SK-N-SH (cell line): ENCODE results near the gene ZFHX3. TPM values are rescaled to one million over a fixed set of nuclear protein-coding genes. Genes with fewer than 3 reads are reported as not detected.

Experiments
- CTCF ChIA-PET: fragments of 300-600, 350-600 bp; formaldehyde crosslinking; extraction: SDS; loops from one replicate; lab custom pipeline; 2021; lab: Yijun Ruan, JAX
- POLR2A ChIA-PET: fragments of 350-600 bp; sonication (Branson Sonifier 250); formaldehyde crosslinking; extraction: SDS; loops from one replicate; lab custom pipeline; 2020; ENCODE audit warnings: antibody characterized with exemption, inconsistent platforms; lab: Yijun Ruan, JAX
- DNase-seq: peaks from one replicate; pipeline ENCODE4 v3.0.0; 2012
- H2AFZ ChIP-seq: fragments of 200-600 bp; sonication (generic); 2 replicates; pipeline ENCODE4 v1.8.1; 2016; ENCODE audit warnings: antibody characterized with exemption, mild to moderate bottlenecking, low read depth
- H3F3A ChIP-seq: fragments of 200-600 bp; sonication (generic); replicated peaks from 2 replicates; pipeline ENCODE3; 2016; ENCODE audit warnings: antibody characterized with exemption, mild to moderate bottlenecking; ENCODE audit not compliant: insufficient read depth
- H3K27ac ChIP-seq, 2 experiments: fragments of 200-500 bp in 1 of 2; fragments of 200-600 bp in 1 of 2; sonication (Bioruptor generic) in 1 of 2; sonication (generic), shearing (Covaris generic) in 1 of 2; 2 replicates each; pipeline versions ENCODE4 v1.5.1 to v1.6.1; 2014 to 2016; ENCODE audit warnings: low read depth in 2 of 2, inconsistent platforms in 1 of 2, low read length in 1 of 2, mild to moderate bottlenecking in 1 of 2, mixed read lengths in 1 of 2
- H3K27me3 ChIP-seq: fragments of 200-600 bp; sonication (generic), shearing (Covaris generic); 2 replicates; pipeline ENCODE4 v1.6.1; 2016; ENCODE audit warnings: mixed run types; ENCODE audit not compliant: insufficient read depth
- H3K36me3 ChIP-seq, 2 experiments: fragments of 200-500 bp in 1 of 2; fragments of 200-600 bp in 1 of 2; sonication (Bioruptor generic) in 1 of 2; sonication (generic) in 1 of 2; replicated peaks in 1 of 2; 2 replicates each; pipeline versions ENCODE3 to v1.5.1; 2014 to 2016; ENCODE audit warnings: low read length in 1 of 2, mild to moderate bottlenecking in 1 of 2; ENCODE audit not compliant: insufficient read depth in 2 of 2, control insufficient read depth in 1 of 2
- H3K4me1 ChIP-seq, 2 experiments: fragments of 200-500 bp in 1 of 2; fragments of 200-600 bp in 1 of 2; sonication (Bioruptor generic) in 1 of 2; sonication (generic), shearing (Covaris generic) in 1 of 2; 2 replicates each; pipeline versions ENCODE4 v1.5.1 to v1.6.1; 2014 to 2016; ENCODE audit warnings: low read depth in 1 of 2, low read length in 1 of 2, mixed run types in 1 of 2; ENCODE audit not compliant: insufficient read depth in 2 of 2, control insufficient read depth in 1 of 2
- H3K4me2 ChIP-seq: fragments of 200-600 bp; sonication (generic), shearing (Covaris generic); 2 replicates; pipeline ENCODE4 v1.6.1; 2017; ENCODE audit warnings: mixed run types
- H3K4me3 ChIP-seq, 2 experiments: fragments of 200-500 bp in 1 of 2; fragments of 200-600 bp in 1 of 2; sonication (Bioruptor generic) in 1 of 2; sonication (generic), shearing (Covaris generic) in 1 of 2; 2 replicates each; pipeline versions ENCODE4 v1.5.1 to v1.8.1; 2014 to 2016; ENCODE audit warnings: low read depth in 2 of 2, inconsistent platforms in 1 of 2, low read length in 1 of 2, mild to moderate bottlenecking in 1 of 2, mixed read lengths in 1 of 2, moderate library complexity in 1 of 2
- H3K79me2 ChIP-seq: fragments of 200-600 bp; sonication (generic); 2 replicates; pipeline ENCODE4 v1.8.1; 2017; ENCODE audit warnings: mild to moderate bottlenecking; ENCODE audit not compliant: insufficient read depth
- H3K9ac ChIP-seq: fragments of 200-600 bp; sonication (generic); 2 replicates; pipeline ENCODE4 v1.6.1; 2017; ENCODE audit warnings: mixed run types
- H3K9me2 ChIP-seq: fragments of 200-600 bp; sonication (generic); 2 replicates; pipeline ENCODE4 v1.6.1; 2017; ENCODE audit warnings: mixed run types
- H3K9me3 ChIP-seq: fragments of 200-600 bp; sonication (generic); 2 replicates; pipeline ENCODE4 v1.6.1; 2017; ENCODE audit warnings: mixed run types, mild to moderate bottlenecking, moderate library complexity
- H4K20me1 ChIP-seq: fragments of 200-600 bp; sonication (generic); 2 replicates; pipeline ENCODE4 v1.6.1; 2017; ENCODE audit warnings: mild to moderate bottlenecking, mixed run types; ENCODE audit not compliant: insufficient read depth
- EP300 ChIP-seq, 2 experiments: IDR thresholded peaks; 2 replicates each; pipeline versions ENCODE4 v1.4.0 to v1.6.1; 2012; ENCODE audit warnings: borderline replicate concordance in 1 of 2, low read depth in 1 of 2, low read length in 1 of 2
- EZH2phosphoT487 ChIP-seq: fragments of 200-600 bp; sonication (generic); IDR thresholded peaks from 2 replicates; pipeline ENCODE4 v1.6.1; 2017; ENCODE audit warnings: low read depth, mixed run types, mild to moderate bottlenecking, antibody characterized with exemption, moderate library complexity, borderline replicate concordance
- GABPA ChIP-seq: IDR thresholded peaks from 2 replicates; pipeline ENCODE4 v1.4.0; 2012; ENCODE audit warnings: low read depth, mild to moderate bottlenecking
- IRF3 ChIP-seq: fragments of 150-350 bp; IDR thresholded peaks from 2 replicates; pipeline ENCODE4 v1.6.1; 2016; ENCODE audit warnings: mild to moderate bottlenecking, low read depth, low read length
- JUND ChIP-seq: IDR thresholded peaks from 2 replicates; pipeline ENCODE4 v1.4.0; 2012
- MEF2A ChIP-seq: IDR thresholded peaks from 2 replicates; pipeline ENCODE4 v1.4.0; 2012; ENCODE audit warnings: low read depth, borderline replicate concordance
- NRF1 ChIP-seq: IDR thresholded peaks from 2 replicates; pipeline ENCODE4 v1.6.1; 2012; ENCODE audit warnings: low read depth, mild to moderate bottlenecking, low read length
- PBX3 ChIP-seq: IDR thresholded peaks from 2 replicates; pipeline ENCODE4; 2012
- POLR2AphosphoS5 ChIP-seq: IDR thresholded peaks from 2 replicates; pipeline ENCODE4 v1.6.1; 2012; ENCODE audit warnings: low read depth, low read length
- SIN3A ChIP-seq: IDR thresholded peaks from 2 replicates; pipeline ENCODE4 v1.6.1; 2012; ENCODE audit warnings: low read depth, mild to moderate bottlenecking, low read length, moderate library complexity, borderline replicate concordance
- TCF12 ChIP-seq: IDR thresholded peaks from 2 replicates; pipeline ENCODE4 v1.4.0; 2012
- WGBS: methylation state at CpG from one replicate; pipeline ENCODE4 v1.1.6; 2017; ENCODE audit warnings: low lambda C conversion rate; 5-methylcytosine and 5-hydroxymethylcytosine counted together
- polyA plus RNA-seq, 3 experiments: library from polyadenylated mRNA; depleted of rRNA; stranded (reverse); fragments of >200 nt; gene quantifications; 2 replicates each; pipeline ENCODE4 v1.2.3, GENCODE V29; 2012

Gene ZFHX3
- polyA plus RNA-seq, 1 of the 3 experiments (the other 2 are of a cell fraction) = 2.0 TPM

- Histone ChIP-seq H3K9ac (peak overlapping the region; percentile 81), H3K27ac (peak overlapping the region in 1 of 2 experiments; percentile 75; a peak in 3 of 4 replicates), H3F3A (peaks cover 5% of the 10 kb centered on the region), H3K9me3 (no peaks in the 10 kb centered on the region), H3K9me2 (no peaks in the 10 kb centered on the region), H3K4me2 (peak overlapping the region; percentile 78)
- ChIA-PET CTCF (interaction anchor here (0.6 to 1.4 kb wide), 7 partner anchors 12 to 818 kb away, joined by 3 to 6 read pairs (median 4); no protein-coding TSS in a partner anchor), POLR2A (interaction anchor here (0.6 to 1.8 kb wide), 4 partner anchors 10 to 688 kb away, joined by 3 to 7 read pairs (median 4); no protein-coding TSS in a partner anchor)
- WGBS = 49% methylated on average over 4 of the region's 4 CpGs
- TF ChIP-seq POLR2AphosphoS5 (no peak), GABPA (no peak), IRF3 (no peak)
- TF ChIP-seq, all 33 proteins: peak for 0
- Histone ChIP-seq H2AFZ (no peak overlapping the region), H3K4me1 (peaks cover 0 to 28% of the 10 kb centered on the region in 2 experiments; a peak in 2 of 4 replicates), H3K27me3 (no peaks in the 10 kb centered on the region), H3K79me2 (peaks cover 54% of the 10 kb centered on the region), H3K36me3 (no peaks in the 10 kb centered on the region), H3K4me3 (peak overlapping the region in 1 of 2 experiments; percentile 69; a peak in 3 of 4 replicates), H4K20me1 (no peaks in the 10 kb centered on the region)
- no peak for DNase-seq
Observed at GRCh38 chr16:73060892-73061490, 13.1 kb upstream of the ZFHX3 start.

GRCh38 chr16:73059779-73060615 lies 12.1 kb upstream of the ZFHX3 start:
- Histone ChIP-seq H3F3A (peaks cover 13% of the 10 kb centered on the region), H4K20me1 (no peaks in the 10 kb centered on the region), H3K4me3 (peak overlapping the region; percentile 69 to 84), H3K9ac (peak overlapping the region; percentile 81), H3K4me1 (peaks cover 0 to 36% of the 10 kb centered on the region in 2 experiments; a peak in 2 of 4 replicates), H2AFZ (peak overlapping the region; percentile 26; the same call in 1 of the 2 replicates), H3K4me2 (peak overlapping the region; percentile 78), H3K9me3 (no peaks in the 10 kb centered on the region), H3K36me3 (no peaks in the 10 kb centered on the region), H3K79me2 (peaks cover 64% of the 10 kb centered on the region), H3K27ac (peak overlapping the region; percentile 74 to 75), H3K27me3 (no peaks in the 10 kb centered on the region), H3K9me2 (no peaks in the 10 kb centered on the region)
- 11% methylated on average over 9 of the region's 10 CpGs for WGBS
- DNase-seq = peak; percentile 52
- CTCF ChIA-PET = interaction anchor here (0.9 to 1.4 kb wide), 4 partner anchors 16 to 819 kb away, joined by 3 to 6 read pairs (median 4); no protein-coding TSS in a partner anchor
- POLR2A ChIA-PET = interaction anchor here (0.6 to 2.9 kb wide), 3 partner anchors 11 to 270 kb away, joined by 3 to 16 read pairs (median 6); no protein-coding TSS in a partner anchor
- TF ChIP-seq PBX3 (no peak), SIN3A (no peak), TCF12 (no peak), EP300 (IDR thresholded peaks at IDR 0.05; ENCODE audit: borderline replicate concordance in 1 of 2, low read depth in 1 of 2, low read length in 1 of 2) (no peak), POLR2AphosphoS5 (no peak), NRF1 (no peak), JUND (no peak), EZH2phosphoT487 (no peak), MEF2A (no peak)
